Caco-2 (cell line): ENCODE measurements around the gene DNAJB13. TPM values are rescaled to one million over a fixed set of nuclear protein-coding genes. Genes with fewer than 3 reads are reported as not detected.

Source experiments
- BruUV-seq: library from RNA; stranded (reverse); fragments of 400-500 nt; replicated peaks from 2 replicates; lab custom pipeline; 2021; lab: Mats Ljungman, UMichigan
- CTCF ChIA-PET: fragments of 300-600 bp; sonication (Branson Sonifier 250); formaldehyde crosslinking; loops from one replicate; lab custom pipeline; 2022; ENCODE audit warnings: antibody characterized with exemption; lab: Charles Lee
- POLR2A ChIA-PET: fragments of 300-600 bp; sonication (Branson Sonifier 250); formaldehyde crosslinking; loops from one replicate; lab custom pipeline; 2022; ENCODE audit warnings: antibody characterized with exemption; lab: Charles Lee
- DNase-seq, 2 experiments: peaks; one replicate each; pipeline versions ENCODE4 v3.0.0 to v3.0.0-alpha.2; 2020 to 2022
- H3K27me3 ChIP-seq: replicated peaks from 2 replicates; pipeline ENCODE4 v1.6.0; 2011; ENCODE audit warnings: low read length; ENCODE audit not compliant: control insufficient read depth, insufficient read depth
- H3K36me3 ChIP-seq: 2 replicates; pipeline ENCODE4 v1.5.1; 2011; ENCODE audit warnings: low read length; ENCODE audit not compliant: control insufficient read depth, insufficient read depth
- H3K4me1 ChIP-seq: fragments of 250-450 bp; sonication (Bioruptor Pico); 2 replicates; pipeline ENCODE4 v1.5.1; 2020; ENCODE audit warnings: mild to moderate bottlenecking
- H3K4me3 ChIP-seq: 2 replicates; pipeline ENCODE4 v1.5.1; 2011; ENCODE audit warnings: low read depth, mild to moderate bottlenecking, control low read depth, low read length
- H3K9me3 ChIP-seq: fragments of 250-450 bp; sonication (Bioruptor Pico); 2 replicates; pipeline ENCODE4 v1.5.1; 2020; ENCODE audit warnings: mild to moderate bottlenecking, moderate library complexity
- H3K27ac Mint-ChIP-seq: one replicate; pipeline ENCODE4 v1.8.0; 2022; ENCODE audit warnings: mixed read lengths; ENCODE audit not compliant: unreplicated experiment
- H3K27me3 Mint-ChIP-seq: one replicate; pipeline ENCODE4 v1.8.0; 2022; ENCODE audit warnings: mixed read lengths; ENCODE audit not compliant: insufficient read depth, unreplicated experiment
- H3K36me3 Mint-ChIP-seq: one replicate; pipeline ENCODE4 v1.8.0; 2022; ENCODE audit warnings: mild to moderate bottlenecking, mixed read lengths; ENCODE audit not compliant: insufficient read depth, unreplicated experiment
- H3K4me1 Mint-ChIP-seq: one replicate; pipeline ENCODE4 v1.8.0; 2022; ENCODE audit warnings: low read depth, mixed read lengths; ENCODE audit not compliant: unreplicated experiment
- H3K4me3 Mint-ChIP-seq: one replicate; pipeline ENCODE4 v1.8.0; 2022; ENCODE audit warnings: mild to moderate bottlenecking, moderate library complexity, mixed read lengths; ENCODE audit not compliant: unreplicated experiment
- H3K9me3 Mint-ChIP-seq: one replicate; pipeline ENCODE4 v1.8.0; 2022; ENCODE audit warnings: mixed read lengths; ENCODE audit not compliant: unreplicated experiment
- intact Hi-C: fragments of 100-400 bp; cut with micrococcal nuclease; formaldehyde crosslinking; loops from one replicate; pipeline ENCODE4 v1.10.0; 2022; ENCODE audit not compliant: unreplicated experiment
- total RNA-seq: library from RNA; stranded (reverse); gene quantifications from 2 replicates; pipeline ENCODE4 v1.2.3, GENCODE V29; 2022
- TF ChIP-seq, protein P1 (sequence below), 2 experiments: fragments of 200-600 bp in 1 of 2; IDR thresholded peaks; 1 replicate in 1 of 2; 2 replicates in 1 of 2; pipeline versions ENCODE4 v1.5.1 to v1.8.0; 2011 to 2022; ENCODE audit warnings: antibody characterized with exemption in 1 of 2, control low read depth in 1 of 2, inconsistent platforms in 1 of 2, low read depth in 1 of 2, low read length in 1 of 2, mild to moderate bottlenecking in 1 of 2, moderate library complexity in 1 of 2; ENCODE audit not compliant: insufficient read depth in 1 of 2, severe bottlenecking in 1 of 2, unreplicated experiment in 1 of 2

The DNAJB13 gene
- total RNA-seq, 1 experiment from 2014 or later, result 0.52 TPM

- Mint-ChIP-seq H3K27ac (no peak overlapping the region), H3K4me1 (no peaks in the 10 kb centered on the region), H3K4me3 (no peak overlapping the region), H3K27me3 (no peaks in the 10 kb centered on the region), H3K36me3 (peaks cover 10% of the 10 kb centered on the region), H3K9me3 (no peaks in the 10 kb centered on the region)
- no TSS peak for BruUV-seq
- DNase-seq, result peak in 1 of 2 experiments; percentile 38
- intact Hi-C loops, result no loop called here
- Histone ChIP-seq H3K27me3 (no peaks in the 10 kb centered on the region; the same call in 1 of the 2 replicates), H3K9me3 (no peaks in the 10 kb centered on the region), H3K4me1 (no peaks in the 10 kb centered on the region), H3K4me3 (no peak overlapping the region), H3K36me3 (no peaks in the 10 kb centered on the region)
- ChIA-PET CTCF (no interaction called here), POLR2A (no interaction called here)
- TF ChIP-seq, protein P1, sequence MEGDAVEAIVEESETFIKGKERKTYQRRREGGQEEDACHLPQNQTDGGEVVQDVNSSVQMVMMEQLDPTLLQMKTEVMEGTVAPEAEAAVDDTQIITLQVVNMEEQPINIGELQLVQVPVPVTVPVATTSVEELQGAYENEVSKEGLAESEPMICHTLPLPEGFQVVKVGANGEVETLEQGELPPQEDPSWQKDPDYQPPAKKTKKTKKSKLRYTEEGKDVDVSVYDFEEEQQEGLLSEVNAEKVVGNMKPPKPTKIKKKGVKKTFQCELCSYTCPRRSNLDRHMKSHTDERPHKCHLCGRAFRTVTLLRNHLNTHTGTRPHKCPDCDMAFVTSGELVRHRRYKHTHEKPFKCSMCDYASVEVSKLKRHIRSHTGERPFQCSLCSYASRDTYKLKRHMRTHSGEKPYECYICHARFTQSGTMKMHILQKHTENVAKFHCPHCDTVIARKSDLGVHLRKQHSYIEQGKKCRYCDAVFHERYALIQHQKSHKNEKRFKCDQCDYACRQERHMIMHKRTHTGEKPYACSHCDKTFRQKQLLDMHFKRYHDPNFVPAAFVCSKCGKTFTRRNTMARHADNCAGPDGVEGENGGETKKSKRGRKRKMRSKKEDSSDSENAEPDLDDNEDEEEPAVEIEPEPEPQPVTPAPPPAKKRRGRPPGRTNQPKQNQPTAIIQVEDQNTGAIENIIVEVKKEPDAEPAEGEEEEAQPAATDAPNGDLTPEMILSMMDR (IDR thresholded peaks at IDR 0.05; ENCODE audit: insufficient read depth in 1 of 2, low read depth in 1 of 2, low read length in 1 of 2, severe bottlenecking in 1 of 2, unreplicated experiment in 1 of 2), result no peak
Measured at GRCh38 chr11:73968356-73968966, 17.6 kb downstream of the DNAJB13 start.

DNA sequence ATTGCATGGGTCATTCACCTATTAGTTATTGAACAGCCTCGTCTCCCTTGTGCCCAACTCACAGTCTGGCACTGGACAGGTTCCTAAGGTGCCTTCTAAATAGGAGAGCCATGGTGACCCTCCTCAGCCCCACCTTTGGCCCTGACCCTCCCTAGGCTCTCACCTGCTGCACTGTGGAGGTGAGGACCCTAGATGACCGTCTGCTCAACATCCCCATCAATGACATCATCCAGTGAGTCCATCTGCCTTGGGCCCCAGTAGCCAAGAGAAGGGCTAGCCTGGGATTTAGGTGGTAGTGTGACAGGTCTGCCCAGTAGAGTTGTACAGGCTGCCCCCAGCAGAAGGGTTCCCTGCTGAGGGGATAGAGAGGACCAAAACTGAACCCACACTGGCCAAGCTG lies 18.3 kb downstream of the DNAJB13 start:
- DNase-seq, result no peak
- no peak overlapping the region for H3K4me3 Mint-ChIP-seq
- H3K36me3 ChIP-seq, result no peaks in the 10 kb centered on the region
- H3K27me3 ChIP-seq, result no peaks in the 10 kb centered on the region; the same call in 1 of the 2 replicates
- no peaks in the 10 kb centered on the region for H3K4me1 Mint-ChIP-seq
- no peaks in the 10 kb centered on the region for H3K4me1 ChIP-seq
- POLR2A ChIA-PET, result interaction anchor here (1.5 kb wide), 1 partner anchor 14 kb away, joined by 7 read pairs; the partner anchor contains the start of gene UCP2
- H3K36me3 Mint-ChIP-seq, result peaks cover 10% of the 10 kb centered on the region
- CTCF ChIA-PET, result no interaction called here
- no peaks in the 10 kb centered on the region for H3K9me3 ChIP-seq
- no peaks in the 10 kb centered on the region for H3K9me3 Mint-ChIP-seq
- H3K4me3 ChIP-seq, result no peak overlapping the region
- TF ChIP-seq, protein P1 (IDR thresholded peaks at IDR 0.05; ENCODE audit: insufficient read depth in 1 of 2, low read depth in 1 of 2, low read length in 1 of 2, severe bottlenecking in 1 of 2, unreplicated experiment in 1 of 2), result no peak
- no TSS peak for BruUV-seq
- intact Hi-C loops, result no loop called here
- no peaks in the 10 kb centered on the region for H3K27me3 Mint-ChIP-seq
- no peak overlapping the region for H3K27ac Mint-ChIP-seq

GRCh38 chr11:73969991-73970800 lies 19.4 kb downstream of the DNAJB13 start:
- Mint-ChIP-seq H3K4me1 (no peaks in the 10 kb centered on the region), H3K4me3 (no peak overlapping the region), H3K27me3 (no peaks in the 10 kb centered on the region), H3K9me3 (no peaks in the 10 kb centered on the region), H3K36me3 (peaks cover 17% of the 10 kb centered on the region), H3K27ac (no peak overlapping the region)
- no peak overlapping the region for H3K4me3 ChIP-seq
- no peak for DNase-seq
- POLR2A ChIA-PET, result interaction anchor here (1.5 kb wide), 1 partner anchor 13 kb away, joined by 7 read pairs; the partner anchor contains the start of gene UCP2
- intact Hi-C loops, result no loop called here
- H3K9me3 ChIP-seq, result no peaks in the 10 kb centered on the region
- H3K36me3 ChIP-seq, result no peaks in the 10 kb centered on the region
- CTCF ChIA-PET, result no interaction called here
- BruUV-seq, result no TSS peak
- H3K27me3 ChIP-seq, result no peaks in the 10 kb centered on the region; the same call in 1 of the 2 replicates
- H3K4me1 ChIP-seq, result no peaks in the 10 kb centered on the region
- TF ChIP-seq, protein P1 (IDR thresholded peaks at IDR 0.05; ENCODE audit: insufficient read depth in 1 of 2, low read depth in 1 of 2, low read length in 1 of 2, severe bottlenecking in 1 of 2, unreplicated experiment in 1 of 2), result no peak
